ENCODE data around the gene AIMP1.
A peak's percentile ranks its signal among the peaks of the same experiment; 100 is the strongest.

Gene AIMP1

GRCh38 chr4:106323119-106323518 is 6.8 kb downstream of the AIMP1 start:
- Mint-ChIP-seq H3K4me3 (no peak overlapping the region), H3K27ac (no peak overlapping the region), H3K9me3 (no peaks in the 10 kb centered on the region), H3K4me1 (peaks cover 8% of the 10 kb centered on the region), H3K36me3 (peaks cover 76% of the 10 kb centered on the region)
- DNase-seq (ENCODE audit: low spot score in 2 of 2) (no peak), ATAC-seq (no peak)

DNA sequence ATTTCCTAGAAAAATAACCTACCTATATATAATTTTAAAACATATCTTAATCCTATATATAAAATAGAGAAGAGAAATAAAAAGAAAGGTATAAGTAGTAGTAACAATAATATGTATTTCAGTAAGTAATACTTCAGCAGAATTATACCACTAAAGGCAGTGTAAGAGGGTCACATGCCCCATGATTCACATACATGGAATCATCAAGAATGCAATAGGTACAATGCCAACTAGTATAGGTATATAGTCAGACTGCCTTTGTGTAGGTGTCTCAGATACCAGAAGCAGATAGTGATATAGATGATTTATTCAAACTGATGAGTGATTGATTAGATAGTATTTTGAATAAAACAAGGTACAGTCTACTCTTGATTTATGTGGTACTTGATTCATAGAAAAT is 9.4 kb downstream of the AIMP1 start:
- ATAC-seq: no peak
- no peaks in the 10 kb centered on the region for H3K9me3 Mint-ChIP-seq
- no peaks in the 10 kb centered on the region for H3K4me1 Mint-ChIP-seq
- DNase-seq (ENCODE audit: low spot score in 2 of 2): no peak
- peaks cover 88% of the 10 kb centered on the region for H3K36me3 Mint-ChIP-seq
- H3K27ac Mint-ChIP-seq: no peak overlapping the region
- H3K4me3 Mint-ChIP-seq: no peak overlapping the region

DNA sequence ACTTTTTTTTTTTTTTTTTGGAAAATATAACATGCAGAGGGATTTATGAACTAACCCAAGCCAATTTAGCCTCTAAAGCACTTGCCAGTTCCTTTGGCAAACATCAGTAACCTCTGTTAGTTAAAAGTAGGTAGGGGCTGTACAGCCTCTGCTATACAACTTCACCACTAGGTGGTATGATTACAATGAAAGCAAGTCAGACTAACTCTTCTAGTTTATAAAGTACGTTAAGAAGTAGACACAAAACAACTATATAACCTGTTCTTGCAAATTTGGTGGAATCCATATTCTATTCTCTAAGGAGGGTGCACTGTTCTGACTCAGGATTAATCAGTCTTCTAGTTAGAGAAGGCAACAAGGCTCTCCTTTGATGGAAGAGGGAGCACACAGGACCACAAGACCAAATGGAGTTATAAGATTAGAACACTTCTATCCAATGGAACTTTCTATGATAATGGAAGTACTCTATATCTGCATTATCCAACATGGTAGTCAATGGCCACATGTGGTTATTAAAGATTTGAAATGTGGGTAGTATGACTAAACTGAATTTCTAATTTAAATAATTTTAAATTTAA is 12.8 kb downstream of the AIMP1 start:
- DNase-seq (ENCODE audit: low spot score in 2 of 2) (no peak), ATAC-seq (no peak)
- Mint-ChIP-seq H3K27ac (no peak overlapping the region), H3K4me1 (no peaks in the 10 kb centered on the region), H3K36me3 (peaks cover 97% of the 10 kb centered on the region), H3K4me3 (no peak overlapping the region), H3K9me3 (no peaks in the 10 kb centered on the region)

DNA sequence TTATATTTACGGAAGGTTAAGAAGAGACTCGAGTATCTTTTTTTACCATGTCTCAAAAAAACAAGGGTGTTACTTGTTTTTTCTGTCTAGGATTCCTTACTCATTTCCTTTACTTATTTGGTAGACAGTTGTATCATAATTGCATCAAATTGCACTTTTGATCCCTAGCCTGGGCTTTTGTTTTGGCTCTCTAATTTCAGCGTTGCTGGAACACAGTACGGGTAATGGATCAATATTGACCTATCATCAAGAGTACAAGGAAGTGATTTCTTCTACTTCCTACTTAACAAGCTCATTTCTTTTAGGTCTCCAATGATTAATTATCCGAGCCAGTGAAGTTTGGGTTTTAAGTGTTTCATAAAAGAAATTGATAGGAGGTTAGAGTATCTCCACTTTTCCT is 16.8 kb downstream of the AIMP1 start:
- no peak for ATAC-seq
- H3K36me3 Mint-ChIP-seq: peaks cover 100% of the 10 kb centered on the region

GRCh38 chr4:106334741-106335470 is 18.6 kb downstream of the AIMP1 start:
- Mint-ChIP-seq H3K36me3 (peaks cover 100% of the 10 kb centered on the region), H3K4me3 (no peak overlapping the region), H3K27ac (no peak overlapping the region), H3K4me1 (peaks cover 15% of the 10 kb centered on the region), H3K9me3 (peaks cover 5% of the 10 kb centered on the region)
- ATAC-seq (no peak), DNase-seq (ENCODE audit: low spot score in 2 of 2) (no peak)

More for the DNA sequence above, 16.8 kb downstream of the AIMP1 start:
- no peak overlapping the region for H3K4me3 Mint-ChIP-seq
- peaks cover 5% of the 10 kb centered on the region for H3K9me3 Mint-ChIP-seq
- H3K27ac Mint-ChIP-seq: no peak overlapping the region
- H3K4me1 Mint-ChIP-seq: no peaks in the 10 kb centered on the region
- DNase-seq (ENCODE audit: low spot score in 2 of 2): no peak

- DNase-seq (ENCODE audit: low spot score in 2 of 2) (no peak), ATAC-seq (no peak)
- H3K36me3 Mint-ChIP-seq: peaks cover 96% of the 10 kb centered on the region
- H3K27ac Mint-ChIP-seq: no peak overlapping the region
- peaks cover 32% of the 10 kb centered on the region for H3K4me1 Mint-ChIP-seq
- no peak overlapping the region for H3K4me3 Mint-ChIP-seq
- H3K9me3 Mint-ChIP-seq: peaks cover 7% of the 10 kb centered on the region
Observed at GRCh38 chr4:106336618-106337017, 20.3 kb downstream of the AIMP1 start.

DNA sequence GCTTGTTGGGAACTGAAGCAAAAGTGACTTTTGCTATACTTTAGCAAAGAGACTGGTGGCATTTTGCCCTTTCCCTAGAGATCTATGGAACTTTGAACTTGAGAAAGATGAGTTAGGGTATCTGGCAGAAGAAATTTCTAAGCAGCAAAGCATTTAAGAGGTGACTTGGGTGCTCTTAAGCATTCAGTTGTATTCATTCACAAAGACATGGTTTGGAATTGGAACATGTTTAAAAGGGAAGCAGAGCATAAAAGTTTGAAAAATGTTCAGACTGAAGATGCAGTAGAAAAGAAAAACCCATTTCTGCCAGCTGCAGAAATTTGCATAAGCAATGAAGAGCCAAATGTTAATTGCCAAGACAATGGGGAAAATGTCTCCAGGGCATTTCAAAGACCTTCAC is 21.6 kb downstream of the AIMP1 start:
- Mint-ChIP-seq H3K4me3 (no peak overlapping the region), H3K36me3 (peaks cover 84% of the 10 kb centered on the region), H3K4me1 (peaks cover 45% of the 10 kb centered on the region), H3K27ac (no peak overlapping the region), H3K9me3 (peaks cover 7% of the 10 kb centered on the region)
- DNase-seq (ENCODE audit: low spot score in 2 of 2) (no peak), ATAC-seq (no peak)

GRCh38 chr4:106338671-106339070 is 22.3 kb downstream of the AIMP1 start:
- H3K9me3 Mint-ChIP-seq: peaks cover 7% of the 10 kb centered on the region
- ATAC-seq (no peak), DNase-seq (ENCODE audit: low spot score in 2 of 2) (no peak)
- no peak overlapping the region for H3K27ac Mint-ChIP-seq
- H3K4me3 Mint-ChIP-seq: no peak overlapping the region
- H3K4me1 Mint-ChIP-seq: peaks cover 45% of the 10 kb centered on the region
- H3K36me3 Mint-ChIP-seq: peaks cover 81% of the 10 kb centered on the region

DNA sequence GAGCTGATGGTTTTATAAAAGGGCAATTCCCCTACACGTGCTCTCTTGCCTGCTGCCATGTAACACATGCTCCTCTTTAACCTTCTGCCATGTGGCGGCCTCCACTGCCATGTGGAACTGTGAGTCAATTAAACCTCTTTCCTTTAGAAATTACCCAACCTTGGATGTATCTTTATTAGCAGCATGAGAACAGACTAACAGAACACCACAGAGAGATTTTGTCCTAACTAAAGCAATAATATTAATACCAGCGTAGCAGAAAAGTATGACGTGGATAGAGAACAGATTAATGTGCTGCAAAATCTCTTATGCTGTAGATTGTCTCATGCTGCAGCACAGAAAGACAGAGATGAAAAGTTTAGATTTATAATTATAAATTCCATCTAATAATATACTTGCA is 23.1 kb downstream of the AIMP1 start:
- DNase-seq (ENCODE audit: low spot score in 2 of 2) (no peak), ATAC-seq (no peak)
- H3K9me3 Mint-ChIP-seq: peaks cover 7% of the 10 kb centered on the region
- no peak overlapping the region for H3K27ac Mint-ChIP-seq
- no peak overlapping the region for H3K4me3 Mint-ChIP-seq
- peaks cover 52% of the 10 kb centered on the region for H3K4me1 Mint-ChIP-seq
- peaks cover 78% of the 10 kb centered on the region for H3K36me3 Mint-ChIP-seq

GRCh38 chr4:106340774-106341173 is 24.4 kb downstream of the AIMP1 start:
- no peak overlapping the region for H3K27ac Mint-ChIP-seq
- peaks cover 7% of the 10 kb centered on the region for H3K9me3 Mint-ChIP-seq
- no peak overlapping the region for H3K4me3 Mint-ChIP-seq
- ATAC-seq: peak; percentile 51
- H3K36me3 Mint-ChIP-seq: peaks cover 75% of the 10 kb centered on the region
- H3K4me1 Mint-ChIP-seq: peaks cover 56% of the 10 kb centered on the region
- DNase-seq (ENCODE audit: low spot score in 2 of 2): no peak

GRCh38 chr4:106343865-106344646 is 27.7 kb downstream of the AIMP1 start:
- Mint-ChIP-seq H3K36me3 (peaks cover 74% of the 10 kb centered on the region), H3K4me3 (no peak overlapping the region), H3K9me3 (peaks cover 3% of the 10 kb centered on the region), H3K4me1 (peaks cover 49% of the 10 kb centered on the region), H3K27ac (no peak overlapping the region)
- no peak for DNase-seq (ENCODE audit: low spot score in 2 of 2)
- no peak for ATAC-seq

DNA sequence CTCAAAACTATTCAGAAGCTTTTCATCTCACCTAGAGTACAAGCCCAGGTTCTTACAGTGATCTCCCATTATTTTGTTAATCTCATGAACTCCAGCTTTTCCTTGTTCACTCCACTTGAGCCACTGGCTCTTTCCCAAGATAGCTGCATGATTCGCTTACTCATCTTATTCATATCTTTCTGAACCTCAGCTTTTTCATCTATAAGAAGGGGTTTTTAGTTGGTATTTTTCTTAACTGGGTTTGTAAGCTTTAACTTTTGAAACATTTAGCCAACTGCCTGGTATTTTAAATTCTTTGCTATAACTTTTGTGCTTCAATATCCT is 28.3 kb downstream of the AIMP1 start:
- ATAC-seq (no peak), DNase-seq (ENCODE audit: low spot score in 2 of 2) (no peak)
- Mint-ChIP-seq H3K36me3 (peaks cover 74% of the 10 kb centered on the region), H3K27ac (no peak overlapping the region), H3K4me1 (peaks cover 43% of the 10 kb centered on the region), H3K9me3 (peaks cover 3% of the 10 kb centered on the region), H3K4me3 (no peak overlapping the region)

- Mint-ChIP-seq H3K9me3 (no peaks in the 10 kb centered on the region), H3K36me3 (peaks cover 69% of the 10 kb centered on the region), H3K27ac (no peak overlapping the region), H3K4me3 (no peak overlapping the region), H3K4me1 (peaks cover 18% of the 10 kb centered on the region)
- ATAC-seq (no peak), DNase-seq (ENCODE audit: low spot score in 2 of 2) (no peak)
Observed at GRCh38 chr4:106347167-106347566, 30.8 kb downstream of the AIMP1 start.

GRCh38 chr4:106351016-106351415 is 34.7 kb downstream of the AIMP1 start:
- H3K9me3 Mint-ChIP-seq: no peaks in the 10 kb centered on the region
- no peak for ATAC-seq
- H3K36me3 Mint-ChIP-seq: peaks cover 47% of the 10 kb centered on the region

GRCh38 chr4:106353786-106354185 is 37.4 kb downstream of the AIMP1 start:
- ATAC-seq: no peak
- Mint-ChIP-seq H3K4me1 (no peaks in the 10 kb centered on the region), H3K4me3 (no peak overlapping the region), H3K27ac (no peak overlapping the region), H3K36me3 (peaks cover 19% of the 10 kb centered on the region), H3K9me3 (no peaks in the 10 kb centered on the region)
- DNase-seq (ENCODE audit: low spot score in 2 of 2): no peak

More at GRCh38 chr4:106351016-106351415, 34.7 kb downstream of the AIMP1 start:
- no peaks in the 10 kb centered on the region for H3K4me1 Mint-ChIP-seq
- DNase-seq (ENCODE audit: low spot score in 2 of 2): no peak
- no peak overlapping the region for H3K4me3 Mint-ChIP-seq
- H3K27ac Mint-ChIP-seq: no peak overlapping the region

DNA sequence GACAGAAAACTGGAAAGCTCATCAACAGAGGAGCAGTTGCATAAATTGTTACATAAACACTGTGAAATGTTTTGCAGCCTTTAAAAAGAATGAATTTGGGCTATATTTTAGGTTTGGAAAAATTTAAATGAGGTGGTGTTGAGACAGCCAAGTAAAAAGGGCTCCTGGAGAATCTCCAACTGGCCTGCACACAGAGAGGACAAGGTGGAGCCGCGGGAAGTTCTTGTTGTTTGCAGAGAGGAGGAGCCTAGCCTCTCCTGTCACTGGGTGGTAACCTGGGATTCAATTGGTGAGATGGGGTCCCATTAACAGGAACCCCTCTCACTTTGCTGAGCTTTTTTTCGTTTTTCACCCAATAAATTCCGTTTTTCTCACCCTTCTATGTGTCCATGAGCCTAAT is 38.8 kb downstream of the AIMP1 start:
- H3K9me3 Mint-ChIP-seq: no peaks in the 10 kb centered on the region
- ATAC-seq: no peak
- DNase-seq (ENCODE audit: low spot score in 2 of 2): no peak
- no peak overlapping the region for H3K27ac Mint-ChIP-seq
- H3K4me1 Mint-ChIP-seq: no peaks in the 10 kb centered on the region
- H3K36me3 Mint-ChIP-seq: peaks cover 5% of the 10 kb centered on the region
- no peak overlapping the region for H3K4me3 Mint-ChIP-seq
